GDM1 (cell line): Measurements from ENCODE around the gene FAHD2A.
"Not testable (repeated sequence)": the region's sequence is repeated elsewhere in the genome, so short reads cannot be mapped to it uniquely, and the experiment has no call there.

Source experiments
- DNase-seq: peaks from one replicate; lab custom pipeline; 2025; lab: John Stamatoyannopoulos, UW

The FAHD2A gene

DNA sequence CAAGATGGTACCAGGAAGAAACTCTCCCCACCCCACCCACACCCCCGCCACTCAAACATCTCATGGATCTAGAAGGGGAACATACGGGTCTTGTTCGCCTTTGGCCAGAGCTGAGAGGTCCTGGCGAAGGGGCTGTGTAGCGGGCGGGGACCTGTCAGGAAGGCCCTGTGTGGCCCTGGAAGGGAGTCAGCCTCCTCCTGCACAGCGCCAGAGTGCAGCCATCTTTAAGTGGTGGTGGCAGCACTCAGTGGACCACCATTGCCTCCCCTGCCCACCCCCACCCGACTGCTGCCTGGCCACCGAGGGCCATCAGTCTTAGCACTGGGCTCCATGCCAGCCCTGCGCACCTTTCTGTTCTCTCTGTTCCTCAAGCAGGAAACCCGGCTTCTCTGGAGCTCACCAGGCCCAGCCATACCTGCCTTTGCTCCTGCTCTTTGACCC lies 11.6 kb upstream of the FAHD2A start:
- no peak for DNase-seq

DNA sequence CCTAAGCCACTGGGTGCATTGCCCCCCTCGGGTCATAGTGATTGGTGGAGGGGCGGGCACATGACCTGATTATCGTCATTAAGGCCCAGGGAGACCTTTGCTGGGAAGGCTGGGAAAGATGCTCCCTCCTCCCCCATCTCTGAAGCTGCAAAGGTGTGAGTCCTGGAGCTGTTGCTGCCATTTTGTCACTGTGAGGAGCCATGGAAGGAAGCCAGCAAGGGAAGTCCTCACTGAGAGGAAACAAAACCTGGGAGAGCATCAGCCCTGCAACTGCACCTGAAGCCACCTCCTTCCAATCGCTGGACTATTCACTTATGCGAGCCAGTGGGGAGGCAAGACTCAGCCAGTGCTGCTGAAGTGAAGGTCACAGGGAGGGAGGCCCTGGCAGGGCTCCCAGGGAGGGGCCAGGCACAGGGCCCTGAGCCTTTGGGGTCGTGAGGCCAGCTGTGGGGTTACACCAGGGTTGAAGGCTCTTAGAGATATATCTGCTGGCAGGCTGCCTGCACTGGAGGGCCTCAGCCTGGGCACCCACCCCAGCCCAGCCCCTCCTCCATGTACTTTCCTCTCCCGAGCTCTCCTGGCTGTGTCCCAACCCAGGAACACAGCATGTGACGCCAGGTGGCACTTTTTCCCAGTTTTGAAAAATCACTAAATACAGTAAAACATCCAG lies 10.7 kb upstream of the FAHD2A start:
- no peak for DNase-seq

DNA sequence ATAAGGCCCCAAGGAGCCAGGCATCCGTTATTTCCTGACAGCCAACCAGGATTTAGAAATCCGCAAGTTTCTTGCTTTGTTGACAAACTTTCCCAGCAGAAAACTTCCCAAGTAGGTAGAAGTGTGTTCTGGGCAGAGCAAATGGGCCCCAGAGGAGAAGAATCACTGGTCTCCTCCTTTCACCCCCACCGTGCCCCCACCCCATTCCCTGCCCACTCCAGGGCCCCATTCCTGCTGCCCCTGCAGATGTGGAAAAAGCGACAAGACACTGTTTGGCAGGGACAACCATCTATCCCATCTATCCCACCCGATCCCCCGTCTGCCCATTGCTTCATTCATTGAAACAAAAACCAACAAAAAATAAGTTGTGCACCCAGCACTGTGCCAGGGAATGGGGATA lies 10.2 kb upstream of the FAHD2A start:
- no peak for DNase-seq

DNA sequence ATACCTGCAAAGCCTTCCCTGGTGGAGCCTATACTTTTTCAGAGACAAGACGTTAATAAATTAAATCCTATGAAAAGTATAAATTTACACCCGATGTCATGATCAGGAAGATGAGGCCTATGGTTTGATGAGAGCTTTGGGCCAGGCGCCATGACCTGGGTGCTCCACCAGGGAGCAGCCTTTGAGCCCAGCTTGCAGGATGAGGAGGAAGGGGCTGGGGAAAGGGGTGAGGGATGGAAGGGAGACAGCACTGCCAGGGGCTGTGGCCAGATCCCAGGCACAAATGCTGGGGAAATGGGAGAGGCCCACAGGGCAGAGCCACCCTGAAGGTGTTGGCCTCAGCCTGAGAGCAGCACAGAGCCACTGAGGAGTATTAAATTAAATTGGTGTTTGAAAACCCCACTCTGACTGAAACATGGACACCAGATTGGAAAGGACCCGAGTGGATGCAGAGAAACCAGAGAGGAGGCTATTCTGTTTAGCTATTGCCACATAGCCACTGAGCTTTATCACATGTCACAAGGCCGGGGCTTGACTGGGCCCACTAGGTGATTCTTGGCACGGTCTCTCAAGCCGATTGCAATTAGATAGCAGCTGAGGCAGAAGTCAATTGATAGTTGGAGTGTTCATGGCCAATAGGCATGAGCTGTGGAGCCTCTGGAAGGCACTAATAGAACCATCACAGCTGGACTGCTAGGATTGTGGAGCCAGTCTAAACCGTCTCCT lies 9.6 kb upstream of the FAHD2A start:
- no peak for DNase-seq

DNA sequence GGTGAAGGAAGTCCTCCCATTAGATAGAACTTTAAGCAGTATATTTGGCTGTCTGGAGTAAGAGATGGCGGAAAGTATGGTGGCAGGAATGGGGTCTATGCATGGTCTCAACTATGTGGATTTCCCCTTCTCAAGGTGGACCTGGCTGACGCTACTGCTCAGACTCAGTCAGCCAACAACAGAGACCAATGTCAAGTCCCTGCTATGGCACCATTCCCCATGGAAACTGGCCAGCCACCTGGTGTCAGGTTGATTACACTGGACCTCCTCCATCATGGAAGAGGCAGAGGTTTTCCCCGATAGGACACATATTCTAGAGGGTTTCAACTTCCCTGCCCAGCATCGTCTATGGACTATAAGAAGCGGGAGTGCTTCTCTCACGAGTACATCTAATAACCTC lies 8.6 kb upstream of the FAHD2A start:
- DNase-seq: no peak

DNA sequence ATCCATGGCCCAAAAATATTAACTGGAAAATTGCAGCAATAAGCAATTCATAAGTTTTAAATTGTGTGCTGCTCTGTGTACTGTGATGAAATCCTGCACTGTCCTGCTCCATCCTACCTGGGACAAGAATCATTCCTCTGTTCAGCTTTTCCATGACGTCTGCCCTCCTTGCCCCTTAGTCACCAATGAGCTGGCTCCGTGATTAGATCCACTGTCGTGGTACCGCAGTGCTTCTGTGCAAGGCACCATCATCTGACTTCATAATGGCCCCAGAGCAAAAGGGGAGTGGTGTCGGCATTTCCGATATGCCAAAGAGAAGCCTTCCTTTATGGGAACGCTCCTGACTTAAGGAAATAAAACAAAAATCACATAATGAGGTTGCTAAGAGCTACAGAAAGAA lies 3.4 kb upstream of the FAHD2A start:
- no peak for DNase-seq

DNA sequence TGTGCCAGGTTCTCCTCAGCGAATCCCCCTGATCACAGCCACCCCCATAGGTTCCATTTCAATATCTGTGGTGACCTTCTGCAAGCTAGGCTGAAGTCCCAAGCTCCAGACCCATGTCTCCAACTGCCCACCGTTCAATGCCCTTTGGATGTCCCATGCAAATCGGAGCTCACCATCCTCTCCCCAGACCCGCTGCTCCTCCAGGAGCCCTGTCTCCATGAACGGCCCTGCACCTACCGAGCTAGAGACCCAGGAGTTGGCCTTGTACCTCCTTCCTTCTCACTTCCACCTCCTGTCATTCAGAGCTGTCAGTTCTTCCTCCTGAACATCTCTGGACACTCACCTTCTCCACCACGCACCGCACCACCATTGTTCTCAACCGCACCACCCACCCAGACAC lies 1.0 kb upstream of the FAHD2A start:
- DNase-seq: no peak

DNA sequence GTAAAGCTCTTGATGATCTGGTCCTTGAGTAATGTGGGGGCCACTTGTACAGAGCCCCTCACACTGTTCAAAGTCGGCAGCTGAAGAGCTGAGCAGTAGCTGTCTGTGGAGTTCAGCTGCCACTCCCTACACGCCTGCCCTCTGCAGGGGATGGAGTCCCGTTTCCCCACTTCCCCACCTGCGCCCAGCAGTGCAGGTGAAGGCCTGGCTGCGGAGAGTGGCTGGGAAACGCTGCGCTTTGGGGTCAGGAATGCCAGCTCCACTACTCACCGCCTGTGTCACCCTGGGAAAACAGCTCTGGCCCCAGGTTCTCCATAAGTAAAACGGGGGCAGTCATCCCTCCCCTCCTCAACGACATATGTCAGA lies 521 bp upstream of the FAHD2A start:
- DNase-seq: not testable (repeated sequence)

DNA sequence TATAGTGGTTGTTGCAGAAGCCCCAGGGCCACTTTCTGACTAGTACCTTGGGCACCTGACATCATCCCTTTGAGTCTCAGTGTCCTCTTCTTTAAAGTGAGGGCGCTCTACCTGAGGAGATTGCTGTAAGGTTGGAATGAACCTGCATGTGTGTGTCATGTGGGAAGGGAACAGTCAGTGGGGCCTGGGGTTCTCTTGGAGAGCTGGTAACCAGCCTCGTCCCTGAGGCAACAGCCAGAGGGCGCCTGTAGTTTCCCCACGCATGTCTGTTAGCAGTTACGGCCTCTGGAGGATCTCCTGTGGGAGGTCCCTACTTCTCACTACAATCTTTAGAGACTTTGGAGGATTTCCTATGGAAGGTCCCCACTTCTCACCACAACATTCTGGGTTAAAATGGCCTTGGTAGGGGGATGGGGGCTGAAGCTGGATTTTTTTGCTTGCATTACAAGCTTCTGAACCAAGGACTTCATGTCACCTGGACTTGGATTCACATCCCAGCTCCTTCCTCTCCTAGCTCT lies 755 bp downstream of the FAHD2A start:
- DNase-seq: peak; percentile 3

DNA sequence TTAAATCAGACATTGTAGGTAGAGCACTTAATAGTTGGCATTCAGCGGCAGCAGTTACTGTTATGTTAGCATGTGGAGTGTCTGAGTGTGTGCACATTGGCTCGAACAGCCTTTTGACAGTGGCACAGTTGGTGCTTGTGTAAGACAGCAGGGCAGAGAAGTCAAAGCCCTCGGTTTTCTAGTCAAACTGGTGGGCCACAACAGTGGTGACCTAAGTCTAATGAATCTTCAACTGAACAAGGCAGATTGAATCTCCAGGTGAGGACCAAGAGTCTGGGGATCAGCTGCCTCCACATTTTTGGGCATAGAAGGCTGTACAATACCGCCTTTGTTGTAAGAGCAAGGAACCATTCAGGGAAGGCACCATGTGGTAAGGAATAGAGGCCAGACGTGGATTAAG lies 1.3 kb downstream of the FAHD2A start:
- DNase-seq: not testable (repeated sequence)

DNA sequence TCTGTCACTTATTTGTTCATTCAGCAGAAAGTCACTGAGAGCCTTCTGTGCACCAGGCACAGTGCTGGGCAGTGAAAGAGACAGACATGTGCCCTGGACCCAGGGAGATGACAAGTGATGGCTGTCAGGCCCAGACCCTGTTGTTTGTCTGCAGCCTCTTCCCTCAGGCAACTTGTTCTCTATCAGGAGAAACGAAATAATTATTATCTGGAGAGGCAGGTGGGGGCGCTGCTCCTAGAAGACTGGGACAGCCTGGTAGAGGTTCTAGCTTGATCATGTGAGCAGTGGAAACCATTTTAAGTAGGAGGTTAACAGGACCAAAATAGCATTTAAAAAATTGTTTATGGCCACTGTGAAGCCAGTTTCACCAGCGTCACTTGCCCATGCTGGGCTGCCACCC lies 2.2 kb downstream of the FAHD2A start:
- DNase-seq: not testable (repeated sequence)

DNA sequence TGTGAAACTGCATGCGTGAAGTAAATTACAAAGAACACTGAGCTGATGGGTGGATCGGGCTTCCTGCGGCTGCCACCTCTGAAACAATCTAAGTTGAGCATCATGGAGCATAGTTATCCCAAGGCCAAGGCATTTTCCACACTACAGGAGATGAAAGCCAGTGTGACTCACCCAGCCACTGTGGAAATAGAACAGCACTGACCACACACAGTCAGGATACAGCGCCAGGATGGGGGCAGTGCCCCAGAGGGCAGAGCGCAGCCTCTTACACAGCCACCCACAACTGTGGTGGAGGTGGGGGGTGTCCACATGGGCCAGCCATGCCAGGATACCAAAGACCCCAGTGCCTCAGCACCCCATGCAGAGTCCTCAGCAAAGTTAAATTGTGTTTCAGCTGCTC lies 8.7 kb downstream of the FAHD2A start:
- DNase-seq: not testable (repeated sequence)

DNA sequence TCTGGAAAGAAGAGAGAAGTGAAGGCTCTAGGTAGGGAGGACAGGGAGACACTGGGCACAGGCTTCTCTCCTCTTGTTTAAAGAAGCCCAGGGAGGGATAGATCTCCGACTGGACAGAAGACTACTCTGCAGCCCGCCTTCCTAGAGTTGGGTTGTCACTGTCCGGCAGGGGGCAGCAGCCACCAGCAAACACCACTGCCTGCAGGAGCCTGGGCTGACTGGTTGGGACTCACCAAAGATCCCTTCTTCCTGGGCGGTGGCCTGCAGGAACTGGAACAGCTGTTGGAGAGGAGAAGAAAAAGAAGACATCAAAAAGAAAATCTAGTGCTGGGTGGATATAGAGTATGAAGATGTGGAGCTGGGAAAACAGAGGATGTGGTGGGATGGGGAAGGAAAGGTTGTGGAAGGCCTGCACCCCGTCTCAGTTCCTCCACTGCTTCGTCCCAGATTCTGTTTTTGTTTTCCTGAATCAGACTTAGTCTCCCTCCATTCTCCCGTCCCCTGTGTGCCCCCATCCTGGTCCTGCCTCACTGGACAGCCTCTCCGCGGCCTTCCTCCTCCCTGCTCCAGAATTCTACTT lies 11.6 kb downstream of the FAHD2A start:
- DNase-seq: peak; percentile 19

DNA sequence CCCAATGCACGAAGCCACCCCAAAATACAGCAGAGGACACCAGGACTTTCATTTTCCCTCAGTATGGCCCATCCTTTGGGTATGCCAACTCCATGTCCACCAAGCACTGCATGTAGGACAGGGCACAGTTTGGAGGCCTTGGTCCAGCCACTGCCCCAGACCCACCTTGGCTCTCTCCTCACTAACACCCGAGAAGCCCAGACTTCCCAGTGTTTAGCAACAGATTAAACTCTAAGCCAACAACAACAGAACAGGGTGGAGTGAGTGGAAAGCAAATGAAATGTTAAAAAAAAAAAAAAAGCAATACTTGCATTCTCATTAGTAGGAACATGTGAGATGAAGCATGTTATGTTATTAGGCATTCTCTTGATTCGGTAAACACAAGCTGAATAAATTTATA lies 12.6 kb downstream of the FAHD2A start:
- DNase-seq: not testable (repeated sequence)

DNA sequence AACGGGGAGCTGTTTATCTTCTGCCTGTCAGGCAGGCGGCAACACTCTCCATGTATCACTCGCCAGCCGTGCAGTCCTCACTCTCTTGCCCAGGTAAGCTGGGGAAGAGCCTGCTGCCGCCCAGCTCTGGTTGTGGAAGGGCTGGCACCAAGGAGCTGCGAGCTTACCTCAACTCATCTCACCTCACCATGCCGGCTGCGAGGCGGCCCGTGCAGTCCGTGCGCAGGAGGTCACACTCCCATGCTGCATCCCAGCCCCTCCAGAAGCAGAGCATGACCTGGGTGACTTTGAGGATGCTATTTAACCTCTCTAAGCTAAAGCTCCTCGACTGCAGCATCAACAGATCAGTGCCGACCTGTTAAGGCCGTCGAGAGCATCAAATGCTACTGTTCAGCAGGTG lies 13.1 kb downstream of the FAHD2A start:
- DNase-seq: not testable (repeated sequence)

DNA sequence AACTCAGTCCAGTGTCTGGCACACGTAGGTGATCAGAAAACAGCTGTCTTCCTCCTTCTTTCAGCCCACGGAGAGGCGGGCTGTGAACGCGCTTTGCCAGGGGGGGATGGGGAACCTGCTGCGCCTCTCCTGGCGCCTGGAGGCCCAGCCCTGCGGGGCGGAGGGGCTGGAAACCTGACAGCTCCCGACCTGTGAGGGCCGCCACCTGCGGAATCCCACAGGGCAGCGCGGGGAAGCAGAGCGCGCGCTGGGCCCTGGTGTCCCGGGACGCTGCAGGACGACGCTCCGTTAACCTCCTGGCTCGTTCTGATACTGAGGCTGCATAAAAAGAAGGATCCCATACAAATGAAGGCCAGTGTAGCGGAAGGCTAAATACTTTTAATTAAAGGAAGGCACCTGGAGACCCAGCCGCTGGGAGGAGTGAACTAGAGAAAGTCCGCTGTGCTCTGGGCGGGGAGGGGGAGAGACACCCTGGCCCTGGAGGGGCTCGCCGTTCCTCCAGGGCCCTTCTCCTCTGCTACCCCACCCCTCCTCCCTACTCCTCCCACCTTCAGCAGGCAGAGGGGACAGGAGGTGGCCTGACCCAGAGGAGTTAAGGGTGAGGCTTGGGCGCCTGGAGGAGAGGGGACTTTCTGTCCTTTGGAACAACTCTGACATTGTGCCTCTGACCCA lies 24.8 kb downstream of the FAHD2A start:
- not testable (repeated sequence) for DNase-seq

DNA sequence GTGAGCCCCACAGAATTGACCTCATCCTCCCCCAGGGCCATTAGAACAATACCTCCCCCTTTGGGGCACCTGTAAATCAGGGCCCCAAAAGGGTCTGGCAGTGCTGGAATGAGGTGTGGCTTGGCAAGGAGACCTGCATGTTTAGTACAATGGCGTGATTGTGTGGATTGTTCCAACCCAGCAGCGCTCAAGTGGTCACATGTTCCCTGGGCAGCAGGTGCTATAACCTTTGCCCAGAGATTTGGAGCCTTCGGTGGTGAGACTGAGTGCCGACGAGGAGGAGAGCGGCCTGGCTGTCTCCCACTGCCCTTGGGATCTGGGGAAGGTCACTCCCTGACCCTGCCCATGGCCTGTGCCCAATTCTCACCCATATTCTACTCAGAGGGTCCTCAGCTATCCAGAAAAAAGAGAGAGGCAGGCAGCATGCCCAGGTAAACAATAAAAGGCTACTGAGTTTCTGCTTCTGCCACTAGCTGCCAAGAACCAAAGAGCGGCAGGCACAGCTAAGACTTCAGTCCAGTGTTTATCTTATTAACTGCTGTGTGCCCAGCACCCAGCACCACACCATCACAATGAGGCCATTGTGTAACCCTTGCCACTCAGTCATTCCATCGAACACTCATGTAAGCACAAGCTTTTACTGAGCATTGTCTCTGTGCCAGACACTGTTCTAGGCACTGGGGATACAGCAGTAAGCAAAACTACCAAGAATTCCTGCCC lies 27.4 kb downstream of the FAHD2A start:
- DNase-seq: not testable (repeated sequence)

DNA sequence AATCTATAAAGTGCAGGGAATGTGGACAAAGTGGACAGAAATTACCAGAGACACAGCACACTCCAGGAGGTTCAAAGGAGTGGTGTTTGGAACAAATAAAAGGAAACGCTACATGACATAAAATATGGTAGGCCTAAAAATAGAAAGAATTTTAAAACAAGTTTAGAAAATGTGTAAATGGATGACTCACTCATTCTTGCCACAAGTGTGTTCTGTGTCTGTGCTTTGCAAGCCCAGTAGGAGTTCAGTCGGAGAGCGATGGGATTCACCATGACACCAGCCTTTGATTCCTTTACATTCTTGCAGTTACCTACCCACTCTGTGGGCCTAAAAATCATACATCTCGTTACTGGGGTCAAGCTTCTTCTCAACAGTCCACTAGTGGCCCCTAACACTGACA lies 30.9 kb downstream of the FAHD2A start:
- not testable (repeated sequence) for DNase-seq

DNA sequence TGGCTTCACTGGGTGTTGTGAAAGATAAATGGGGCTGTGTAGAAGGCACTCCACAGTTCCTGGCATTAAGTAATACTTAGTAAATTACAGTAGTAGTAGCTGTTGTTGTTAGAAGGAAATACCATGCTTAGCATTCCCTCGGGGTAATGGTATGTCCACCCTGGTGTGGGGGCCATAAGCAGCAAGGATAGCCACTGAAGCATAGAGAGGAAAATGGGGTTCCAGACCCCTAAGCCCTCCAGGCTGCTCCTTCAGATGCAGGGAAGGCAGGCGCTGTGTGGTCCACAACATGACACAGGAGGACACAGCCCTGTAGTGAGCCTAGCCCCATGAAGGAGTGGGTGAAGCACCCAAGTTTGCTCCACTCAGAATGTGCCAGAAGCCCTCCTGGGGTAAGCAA lies 31.5 kb downstream of the FAHD2A start:
- not testable (repeated sequence) for DNase-seq

DNA sequence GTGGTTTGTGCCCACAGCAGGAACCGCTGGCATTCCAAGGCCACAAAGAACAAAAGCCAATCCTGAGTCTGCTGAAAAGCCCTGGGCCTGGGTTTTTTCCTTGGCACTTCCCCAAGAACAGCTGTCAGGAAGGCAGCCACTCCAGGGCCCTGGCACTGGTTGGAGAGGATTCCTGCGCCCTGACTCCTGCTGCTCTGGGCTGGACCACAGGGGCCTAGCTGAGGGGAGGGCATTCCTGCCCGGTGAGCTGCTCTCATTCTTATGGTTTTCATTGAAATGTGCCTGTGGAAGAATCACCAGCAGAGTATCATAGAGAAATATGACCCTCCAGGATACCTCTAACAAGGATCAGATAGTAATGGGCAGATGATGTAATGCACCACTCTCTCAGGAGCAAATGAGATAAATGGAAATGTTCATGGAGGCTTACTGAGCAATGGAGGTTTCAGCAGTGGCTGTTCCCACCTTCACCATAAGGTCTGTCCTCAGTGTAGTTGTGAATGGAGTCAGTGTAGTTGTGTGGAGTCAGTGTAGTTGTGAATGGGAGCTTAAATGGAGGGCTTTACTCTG lies 32.1 kb downstream of the FAHD2A start:
- not testable (repeated sequence) for DNase-seq

DNA sequence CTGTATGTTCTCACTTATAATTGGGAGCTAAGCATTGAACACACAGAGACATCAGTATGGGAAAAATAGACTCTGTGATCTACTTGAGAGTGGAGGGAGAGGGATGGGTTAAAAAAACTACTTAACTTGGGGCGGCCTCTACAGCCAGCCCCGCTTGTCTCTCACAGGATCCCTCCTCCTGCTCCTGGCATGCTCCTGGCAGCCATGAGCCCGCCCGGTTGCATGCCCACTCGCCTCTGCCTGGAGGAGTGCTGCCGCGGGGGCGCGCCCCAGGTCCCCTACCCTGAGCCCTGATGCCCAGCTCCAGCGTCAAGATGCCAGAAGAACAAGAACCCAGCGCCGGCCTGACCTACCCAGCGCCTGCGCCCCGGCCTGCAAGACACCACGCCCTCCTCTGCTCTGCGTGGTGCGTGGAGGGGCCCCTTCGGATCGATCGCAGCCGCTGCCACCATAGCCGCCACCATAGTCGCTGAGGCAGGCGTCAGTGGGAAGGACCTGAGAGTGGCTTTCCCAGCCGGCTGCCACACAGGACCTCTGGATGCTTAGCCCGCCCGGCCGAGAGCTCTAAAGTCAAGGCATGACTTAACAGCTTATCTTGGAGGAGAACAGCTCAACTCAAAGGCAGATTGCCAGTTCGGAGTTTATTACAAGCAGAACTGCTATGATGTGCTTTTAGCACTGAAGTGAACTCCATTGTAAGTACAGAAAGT lies 32.8 kb downstream of the FAHD2A start:
- DNase-seq: not testable (repeated sequence)
